Esophagus squamous epithelium (tissue), 4 donors: ENCODE results near the gene PNMA6F.

Experiments
- POLR2A ChIP-seq, 4 donors: fragments of 450-650 bp; IDR thresholded peaks; one replicate each; pipeline ENCODE4 v1.6.1; 2017; ENCODE audit warnings: antibody characterized with exemption in 4 of 4, mild to moderate bottlenecking in 4 of 4, moderate library complexity in 3 of 4
- TF ChIP-seq, protein P1 (sequence below), 6 experiments: fragments of 450-650 bp in 4 of 6; fragments of 200-600 bp in 2 of 6; sonication (generic) in 2 of 6; IDR thresholded peaks; one replicate each; pipeline ENCODE4 v1.5.1; 2016 to 2019; ENCODE audit warnings: antibody characterized with exemption in 6 of 6, mild to moderate bottlenecking in 4 of 6, moderate library complexity in 4 of 6

DNA sequence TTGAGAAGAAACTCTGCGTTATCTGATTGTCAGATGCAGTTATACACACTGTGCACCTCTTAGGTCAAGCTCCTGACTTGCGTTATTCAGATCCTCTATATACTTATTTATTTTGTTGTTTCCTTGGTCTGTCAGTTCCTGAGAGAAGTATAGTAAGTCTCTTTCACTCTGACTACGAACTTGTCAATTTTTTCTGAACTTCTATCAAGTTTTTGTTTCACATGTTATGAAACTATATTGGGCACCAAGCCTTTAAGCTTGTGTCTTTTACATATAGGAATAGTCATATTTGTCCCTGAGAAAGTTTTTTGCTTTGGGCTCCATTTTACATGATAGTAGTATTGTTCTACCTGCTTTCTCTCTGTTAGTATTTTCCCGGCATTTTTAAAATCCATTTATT is 44.1 kb upstream of the PNMA6F start:
- TF ChIP-seq POLR2A (IDR thresholded peaks at IDR 0.05): no peak
- TF ChIP-seq, protein P1, sequence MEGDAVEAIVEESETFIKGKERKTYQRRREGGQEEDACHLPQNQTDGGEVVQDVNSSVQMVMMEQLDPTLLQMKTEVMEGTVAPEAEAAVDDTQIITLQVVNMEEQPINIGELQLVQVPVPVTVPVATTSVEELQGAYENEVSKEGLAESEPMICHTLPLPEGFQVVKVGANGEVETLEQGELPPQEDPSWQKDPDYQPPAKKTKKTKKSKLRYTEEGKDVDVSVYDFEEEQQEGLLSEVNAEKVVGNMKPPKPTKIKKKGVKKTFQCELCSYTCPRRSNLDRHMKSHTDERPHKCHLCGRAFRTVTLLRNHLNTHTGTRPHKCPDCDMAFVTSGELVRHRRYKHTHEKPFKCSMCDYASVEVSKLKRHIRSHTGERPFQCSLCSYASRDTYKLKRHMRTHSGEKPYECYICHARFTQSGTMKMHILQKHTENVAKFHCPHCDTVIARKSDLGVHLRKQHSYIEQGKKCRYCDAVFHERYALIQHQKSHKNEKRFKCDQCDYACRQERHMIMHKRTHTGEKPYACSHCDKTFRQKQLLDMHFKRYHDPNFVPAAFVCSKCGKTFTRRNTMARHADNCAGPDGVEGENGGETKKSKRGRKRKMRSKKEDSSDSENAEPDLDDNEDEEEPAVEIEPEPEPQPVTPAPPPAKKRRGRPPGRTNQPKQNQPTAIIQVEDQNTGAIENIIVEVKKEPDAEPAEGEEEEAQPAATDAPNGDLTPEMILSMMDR (IDR thresholded peaks at IDR 0.05): no peak
